Lower leg skin (tissue), 4 donors: Measurements from ENCODE around the gene KMT2D. TPM values are rescaled to one million over a fixed set of nuclear protein-coding genes. Genes with fewer than 3 reads are reported as not detected.

Experiments used
- DNase-seq, 2 donors: peaks; one replicate each; pipeline ENCODE4 v3.0.0-alpha.2; 2019; ENCODE audit warnings: low spot score in 2 of 2
- H3K4me3 ChIP-seq: fragments of 200-600 bp; sonication (generic); 2 replicates; pipeline ENCODE4 v1.5.1; 2017; ENCODE audit warnings: mild to moderate bottlenecking, low read depth; ENCODE audit not compliant: poor library complexity, severe bottlenecking
- POLR2A ChIP-seq, 2 donors: fragments of 450-650 bp; IDR thresholded peaks; one replicate each; pipeline ENCODE4 v1.6.1; 2016 to 2017; ENCODE audit warnings: antibody characterized with exemption in 2 of 2, mild to moderate bottlenecking in 1 of 2, moderate library complexity in 1 of 2
- WGBS, 2 donors: methylation state at CpG; one replicate each; pipeline ENCODE4 v1.1.5; 2018; 5-methylcytosine and 5-hydroxymethylcytosine counted together
- intact Hi-C: fragments of 100-400 bp; cut with DNase I; formaldehyde crosslinking; loops from one replicate; pipeline ENCODE4 v1.15.0; 2023; ENCODE audit warnings: low total_unique reads
- total RNA-seq, 4 donors: library from RNA; depleted of rRNA; stranded (reverse); fragments of >200 nt; gene quantifications; one replicate each; pipeline ENCODE4 v1.1.0, GENCODE V29; 2016
- TF ChIP-seq, protein P1 (sequence below), 3 donors: fragments of 450-650 bp; IDR thresholded peaks; one replicate each; pipeline ENCODE4 v1.5.1; 2016; ENCODE audit warnings: antibody characterized with exemption in 3 of 3, mild to moderate bottlenecking in 3 of 3, moderate library complexity in 2 of 3

The KMT2D gene
- total RNA-seq, 4 donors from 2014 or later: 43.2 to 169 (median 79.6) TPM

DNA sequence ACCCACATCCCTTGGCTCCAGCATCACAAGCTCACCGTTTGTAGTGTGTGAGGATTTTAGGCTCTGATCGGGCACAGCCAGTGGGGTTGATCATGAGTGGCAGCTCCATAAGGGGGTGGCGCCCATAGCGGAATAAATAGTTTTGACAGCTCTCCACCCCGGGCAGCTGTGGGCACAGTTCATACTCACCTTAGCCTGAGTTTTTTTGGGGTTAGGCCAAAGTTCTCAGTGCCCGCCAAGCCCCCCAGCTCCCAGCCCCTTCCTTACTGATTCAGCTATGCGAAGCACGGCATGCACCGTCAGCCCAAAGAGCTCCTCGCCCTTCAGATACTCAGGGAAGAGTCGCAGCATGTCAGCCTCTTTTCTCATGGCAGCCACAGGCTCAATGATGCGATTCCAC lies 36.1 kb downstream of the KMT2D start:
- intact Hi-C loops: no loop called here
- WGBS, 2 donors: 88 to 89% methylated on average over 12 of the region's 12 CpGs
- no peak overlapping the region for H3K4me3 ChIP-seq
- DNase-seq: no peak
- no peak for TF ChIP-seq POLR2A (IDR thresholded peaks at IDR 0.05)
- TF ChIP-seq, protein P1, sequence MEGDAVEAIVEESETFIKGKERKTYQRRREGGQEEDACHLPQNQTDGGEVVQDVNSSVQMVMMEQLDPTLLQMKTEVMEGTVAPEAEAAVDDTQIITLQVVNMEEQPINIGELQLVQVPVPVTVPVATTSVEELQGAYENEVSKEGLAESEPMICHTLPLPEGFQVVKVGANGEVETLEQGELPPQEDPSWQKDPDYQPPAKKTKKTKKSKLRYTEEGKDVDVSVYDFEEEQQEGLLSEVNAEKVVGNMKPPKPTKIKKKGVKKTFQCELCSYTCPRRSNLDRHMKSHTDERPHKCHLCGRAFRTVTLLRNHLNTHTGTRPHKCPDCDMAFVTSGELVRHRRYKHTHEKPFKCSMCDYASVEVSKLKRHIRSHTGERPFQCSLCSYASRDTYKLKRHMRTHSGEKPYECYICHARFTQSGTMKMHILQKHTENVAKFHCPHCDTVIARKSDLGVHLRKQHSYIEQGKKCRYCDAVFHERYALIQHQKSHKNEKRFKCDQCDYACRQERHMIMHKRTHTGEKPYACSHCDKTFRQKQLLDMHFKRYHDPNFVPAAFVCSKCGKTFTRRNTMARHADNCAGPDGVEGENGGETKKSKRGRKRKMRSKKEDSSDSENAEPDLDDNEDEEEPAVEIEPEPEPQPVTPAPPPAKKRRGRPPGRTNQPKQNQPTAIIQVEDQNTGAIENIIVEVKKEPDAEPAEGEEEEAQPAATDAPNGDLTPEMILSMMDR (IDR thresholded peaks at IDR 0.05): no peak

DNA sequence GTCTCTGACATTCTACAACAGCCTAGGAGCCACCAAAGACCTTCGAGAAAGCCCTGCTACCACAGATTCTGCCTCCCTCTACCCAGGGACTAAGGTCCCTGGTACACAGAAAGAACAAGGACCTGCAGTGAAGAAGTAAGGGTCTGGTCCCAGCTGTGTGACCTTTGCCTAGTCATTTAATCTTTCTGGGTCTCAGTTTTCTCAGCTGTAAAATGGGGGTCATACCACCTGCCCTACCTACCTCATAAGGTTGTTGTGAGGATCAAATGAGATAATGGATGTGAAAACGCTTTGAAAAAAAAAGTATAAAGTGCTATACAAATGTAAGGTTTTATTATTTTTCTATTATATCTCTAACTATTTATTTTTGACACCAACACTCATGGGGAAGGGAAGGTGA lies 36.8 kb downstream of the KMT2D start:
- DNase-seq: no peak
- H3K4me3 ChIP-seq: no peak overlapping the region
- 95 to 96% methylated on average over 2 of the region's 2 CpGs for WGBS, 2 donors
- intact Hi-C loops: no loop called here
- TF ChIP-seq, protein P1 (IDR thresholded peaks at IDR 0.05): no peak
- no peak for TF ChIP-seq POLR2A (IDR thresholded peaks at IDR 0.05)

DNA sequence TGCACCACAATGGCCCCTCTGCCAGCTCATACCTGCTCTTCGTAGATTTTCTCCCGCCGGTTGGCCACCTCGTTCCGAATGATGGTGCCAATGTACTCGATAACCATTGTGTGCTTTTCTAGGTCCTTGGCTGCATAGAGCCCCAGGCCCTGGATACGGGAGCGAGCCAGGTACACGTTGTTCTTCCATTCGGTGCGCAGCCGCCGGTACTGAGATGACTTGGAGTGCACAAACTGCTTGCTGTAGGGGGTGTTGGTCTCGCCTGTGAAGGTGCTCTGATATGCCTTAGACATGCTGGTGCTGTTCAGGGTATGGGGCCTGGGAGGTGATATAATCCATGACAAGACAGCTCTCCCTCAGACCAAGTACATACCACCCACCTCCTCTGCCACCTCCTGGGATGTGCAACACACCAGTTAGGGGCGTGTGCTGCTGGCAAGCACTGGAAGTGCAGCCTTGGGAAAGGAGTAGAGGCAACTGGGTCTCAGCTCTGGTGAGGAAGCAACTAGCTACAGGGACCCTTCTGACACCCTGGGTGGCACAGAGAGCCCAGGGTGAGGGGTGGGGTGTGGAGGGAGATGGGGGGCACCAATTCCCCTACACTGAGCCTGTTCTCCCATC lies 37.9 kb downstream of the KMT2D start:
- no peak for TF ChIP-seq POLR2A (IDR thresholded peaks at IDR 0.05)
- TF ChIP-seq, protein P1 (IDR thresholded peaks at IDR 0.05): no peak
- DNase-seq: no peak
- intact Hi-C loops: no loop called here
- H3K4me3 ChIP-seq: no peak overlapping the region
- 82 to 91% methylated on average over 15 of the region's 15 CpGs for WGBS, 2 donors

DNA sequence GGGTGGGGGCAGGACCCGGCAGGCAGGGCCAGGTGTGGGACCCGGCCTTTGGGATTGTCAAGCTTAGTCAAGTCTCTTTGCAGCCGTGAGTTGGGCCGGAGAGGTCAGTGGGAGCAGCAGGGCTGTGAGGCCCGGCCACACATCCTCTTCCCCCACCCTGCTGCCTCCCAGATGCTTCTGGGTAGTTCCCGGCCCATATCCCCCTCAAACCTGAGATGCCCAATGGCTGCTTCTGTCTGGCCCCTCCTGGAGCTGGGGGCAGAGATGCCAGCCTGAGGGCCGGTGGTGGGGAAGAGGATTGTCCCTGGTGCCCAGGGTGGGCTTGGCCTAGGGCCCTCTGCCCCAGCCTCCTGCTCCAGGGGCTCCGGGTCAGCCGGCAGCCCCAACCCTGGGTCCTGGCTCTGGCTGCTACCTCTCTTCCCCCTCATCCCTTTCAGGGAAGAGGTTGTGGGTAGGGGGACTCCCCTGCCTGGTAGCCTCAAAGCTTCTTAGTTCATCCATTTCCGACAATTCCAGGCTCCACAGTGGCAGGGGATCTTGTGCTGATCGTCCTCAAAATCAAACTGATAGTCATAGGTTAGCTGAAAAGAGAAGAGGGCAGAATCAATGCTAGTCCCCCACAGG lies 39.2 kb downstream of the KMT2D start:
- TF ChIP-seq POLR2A (IDR thresholded peaks at IDR 0.05): no peak
- TF ChIP-seq, protein P1 (IDR thresholded peaks at IDR 0.05): no peak
- WGBS, 2 donors: 78 to 86% methylated on average over 11 of the region's 11 CpGs
- peak in 1 of 2 donors; percentile 84 for DNase-seq
- intact Hi-C loops: no loop called here
- no peak overlapping the region for H3K4me3 ChIP-seq

DNA sequence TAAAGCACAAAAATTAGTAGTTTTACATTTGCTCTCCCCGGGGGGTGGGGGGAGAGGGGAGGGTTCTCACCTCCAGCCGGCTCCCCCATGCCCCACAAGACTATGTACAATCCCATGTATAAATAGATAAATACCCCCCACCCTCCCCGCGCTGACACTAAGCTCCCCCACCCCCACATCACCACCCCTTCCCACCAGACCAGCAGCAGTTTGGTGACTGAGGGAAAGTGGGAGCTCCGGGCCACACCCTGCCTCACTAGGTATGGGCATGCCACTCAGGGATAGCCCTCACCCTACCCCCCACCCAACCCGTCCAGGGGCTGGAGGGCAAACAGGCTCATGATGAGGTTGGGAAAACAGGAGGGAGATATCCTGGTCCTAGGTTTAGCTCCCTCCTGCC lies 40.2 kb downstream of the KMT2D start:
- no peak overlapping the region for H3K4me3 ChIP-seq
- DNase-seq: peak in 1 of 2 donors; percentile 82
- no peak for TF ChIP-seq POLR2A (IDR thresholded peaks at IDR 0.05)
- TF ChIP-seq, protein P1 (IDR thresholded peaks at IDR 0.05): no peak
- intact Hi-C loops: no loop called here
- WGBS, 2 donors: 74 to 77% methylated on average over 6 of the region's 6 CpGs
